ENCODE results near the gene PCARE. TPM values are rescaled to one million over a fixed set of nuclear protein-coding genes. Genes with fewer than 3 reads are reported as not detected.

Gene PCARE
- total and polyA plus RNA-seq, 2 experiments from 2014 or later, result 2.2 TPM; not detected in 1

GRCh38 chr2:29063056-29063455 lies 11.3 kb downstream of the PCARE start:
- peak overlapping the region; percentile 40 for H3K4me2 ChIP-seq
- no peak overlapping the region for H2AFZ ChIP-seq
- no peak overlapping the region for H3K27ac ChIP-seq

GRCh38 chr2:29062371-29062770 lies 12.0 kb downstream of the PCARE start:
- TF ChIP-seq, protein P1, sequence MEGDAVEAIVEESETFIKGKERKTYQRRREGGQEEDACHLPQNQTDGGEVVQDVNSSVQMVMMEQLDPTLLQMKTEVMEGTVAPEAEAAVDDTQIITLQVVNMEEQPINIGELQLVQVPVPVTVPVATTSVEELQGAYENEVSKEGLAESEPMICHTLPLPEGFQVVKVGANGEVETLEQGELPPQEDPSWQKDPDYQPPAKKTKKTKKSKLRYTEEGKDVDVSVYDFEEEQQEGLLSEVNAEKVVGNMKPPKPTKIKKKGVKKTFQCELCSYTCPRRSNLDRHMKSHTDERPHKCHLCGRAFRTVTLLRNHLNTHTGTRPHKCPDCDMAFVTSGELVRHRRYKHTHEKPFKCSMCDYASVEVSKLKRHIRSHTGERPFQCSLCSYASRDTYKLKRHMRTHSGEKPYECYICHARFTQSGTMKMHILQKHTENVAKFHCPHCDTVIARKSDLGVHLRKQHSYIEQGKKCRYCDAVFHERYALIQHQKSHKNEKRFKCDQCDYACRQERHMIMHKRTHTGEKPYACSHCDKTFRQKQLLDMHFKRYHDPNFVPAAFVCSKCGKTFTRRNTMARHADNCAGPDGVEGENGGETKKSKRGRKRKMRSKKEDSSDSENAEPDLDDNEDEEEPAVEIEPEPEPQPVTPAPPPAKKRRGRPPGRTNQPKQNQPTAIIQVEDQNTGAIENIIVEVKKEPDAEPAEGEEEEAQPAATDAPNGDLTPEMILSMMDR (IDR thresholded peaks at IDR 0.05; ENCODE audit: poor library complexity), result no peak
- no peak for TF ChIP-seq EZH2phosphoT487 (IDR thresholded peaks at IDR 0.05; ENCODE audit: low read depth, severe bottlenecking, unreplicated experiment)
- Histone ChIP-seq H4K20me1 (ENCODE audit: insufficient read depth, poor library complexity, severe bottlenecking) (no peaks in the 10 kb centered on the region), H3K27ac (no peak overlapping the region), H2AFZ (no peak overlapping the region), H3K9me2 (replicated peaks; ENCODE audit: insufficient read depth) (no peaks in the 10 kb centered on the region), H3K79me2 (no peaks in the 10 kb centered on the region), H3K9me3 (ENCODE audit: low read depth) (no peaks in the 10 kb centered on the region), H3K27me3 (no peaks in the 10 kb centered on the region), H3K4me1 (ENCODE audit: insufficient read depth) (peaks cover 28% of the 10 kb centered on the region), H3K4me3 (no peak overlapping the region), H3K36me3 (replicated peaks; ENCODE audit: insufficient read depth, low read depth) (no peaks in the 10 kb centered on the region), H3K4me2 (no peak overlapping the region)
- DNase-seq (ENCODE audit: low spot score), result no peak
- WGBS (ENCODE audit: low lambda C conversion rate, missing lambda C conversion rate), result 97% methylated on average over 10 of the region's 10 CpGs

More at GRCh38 chr2:29063056-29063455, 11.3 kb downstream of the PCARE start:
- Histone ChIP-seq H3K4me1 (ENCODE audit: insufficient read depth) (peaks cover 28% of the 10 kb centered on the region), H3K36me3 (replicated peaks; ENCODE audit: insufficient read depth, low read depth) (no peaks in the 10 kb centered on the region), H3K27me3 (no peaks in the 10 kb centered on the region), H4K20me1 (ENCODE audit: insufficient read depth, poor library complexity, severe bottlenecking) (no peaks in the 10 kb centered on the region), H3K4me3 (no peak overlapping the region), H3K79me2 (no peaks in the 10 kb centered on the region), H3K9me3 (ENCODE audit: low read depth) (no peaks in the 10 kb centered on the region), H3K9me2 (replicated peaks; ENCODE audit: insufficient read depth) (no peaks in the 10 kb centered on the region)
- WGBS (ENCODE audit: low lambda C conversion rate, missing lambda C conversion rate), result 88% methylated on average over 6 of the region's 6 CpGs
- TF ChIP-seq EZH2phosphoT487 (IDR thresholded peaks at IDR 0.05; ENCODE audit: low read depth, severe bottlenecking, unreplicated experiment) (no peak), EZH2 (IDR thresholded peaks at IDR 0.05; ENCODE audit: borderline replicate concordance) (no peak)
- TF ChIP-seq, protein P1 (IDR thresholded peaks at IDR 0.05; ENCODE audit: poor library complexity), result no peak
- DNase-seq (ENCODE audit: low spot score), result no peak

- Histone ChIP-seq H4K20me1 (ENCODE audit: insufficient read depth, poor library complexity, severe bottlenecking) (no peaks in the 10 kb centered on the region), H3K27me3 (no peaks in the 10 kb centered on the region), H3K4me2 (no peak overlapping the region), H2AFZ (no peak overlapping the region), H3K27ac (no peak overlapping the region), H3K4me3 (no peak overlapping the region), H3K79me2 (no peaks in the 10 kb centered on the region), H3K9me2 (replicated peaks; ENCODE audit: insufficient read depth) (no peaks in the 10 kb centered on the region), H3K36me3 (replicated peaks; ENCODE audit: insufficient read depth, low read depth) (no peaks in the 10 kb centered on the region), H3K4me1 (ENCODE audit: insufficient read depth) (peaks cover 28% of the 10 kb centered on the region), H3K9me3 (ENCODE audit: low read depth) (no peaks in the 10 kb centered on the region)
- TF ChIP-seq EZH2 (IDR thresholded peaks at IDR 0.05; ENCODE audit: borderline replicate concordance), result no peak
- TF ChIP-seq, protein P1 (IDR thresholded peaks at IDR 0.05; ENCODE audit: poor library complexity), result no peak
- TF ChIP-seq EZH2phosphoT487 (IDR thresholded peaks at IDR 0.05; ENCODE audit: low read depth, severe bottlenecking, unreplicated experiment), result no peak
- 94% methylated on average over 3 of the region's 3 CpGs for WGBS (ENCODE audit: low lambda C conversion rate, missing lambda C conversion rate)
- DNase-seq (ENCODE audit: low spot score), result no peak
Measured at GRCh38 chr2:29061616-29062015, 12.7 kb downstream of the PCARE start.

DNA sequence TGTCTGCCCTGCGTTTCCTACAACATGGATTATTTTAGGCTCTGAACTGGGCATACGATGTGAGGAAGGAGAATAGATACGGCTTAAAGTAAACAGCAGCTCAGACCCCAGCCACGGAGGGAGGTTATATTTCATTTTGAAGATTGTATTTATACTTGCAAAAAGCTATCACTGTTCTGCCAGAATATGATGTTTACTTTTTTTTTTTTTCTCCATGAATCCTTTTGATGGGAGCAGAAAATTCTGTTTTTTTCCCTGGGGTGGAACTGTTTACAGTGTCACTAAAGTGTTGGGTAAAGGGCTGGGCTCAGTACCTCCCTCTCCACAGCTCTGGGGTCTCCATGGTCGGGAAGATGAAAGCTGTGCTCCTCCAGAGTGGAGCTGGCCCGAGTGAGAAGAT lies 13.1 kb downstream of the PCARE start:
- H3K79me2 ChIP-seq, result no peaks in the 10 kb centered on the region
- peaks cover 28% of the 10 kb centered on the region for H3K4me1 ChIP-seq (ENCODE audit: insufficient read depth)
- no peaks in the 10 kb centered on the region for H3K36me3 ChIP-seq (replicated peaks; ENCODE audit: insufficient read depth, low read depth)
- H3K4me2 ChIP-seq, result no peak overlapping the region
- 49% methylated on average over 6 of the region's 6 CpGs for WGBS (ENCODE audit: low lambda C conversion rate, missing lambda C conversion rate)
- TF ChIP-seq EZH2 (IDR thresholded peaks at IDR 0.05; ENCODE audit: borderline replicate concordance), result no peak
- no peak for TF ChIP-seq EZH2phosphoT487 (IDR thresholded peaks at IDR 0.05; ENCODE audit: low read depth, severe bottlenecking, unreplicated experiment)
- TF ChIP-seq, protein P1 (IDR thresholded peaks at IDR 0.05; ENCODE audit: poor library complexity), result no peak
- H3K27ac ChIP-seq, result no peak overlapping the region
- no peak overlapping the region for H3K4me3 ChIP-seq
- H3K9me2 ChIP-seq (replicated peaks; ENCODE audit: insufficient read depth), result no peaks in the 10 kb centered on the region
- no peaks in the 10 kb centered on the region for H3K27me3 ChIP-seq
- no peak overlapping the region for H2AFZ ChIP-seq
- H3K9me3 ChIP-seq (ENCODE audit: low read depth), result no peaks in the 10 kb centered on the region
- no peak for DNase-seq (ENCODE audit: low spot score)
- no peaks in the 10 kb centered on the region for H4K20me1 ChIP-seq (ENCODE audit: insufficient read depth, poor library complexity, severe bottlenecking)
